Measurements from ENCODE around the gene RPTOR.

The RPTOR gene

DNA sequence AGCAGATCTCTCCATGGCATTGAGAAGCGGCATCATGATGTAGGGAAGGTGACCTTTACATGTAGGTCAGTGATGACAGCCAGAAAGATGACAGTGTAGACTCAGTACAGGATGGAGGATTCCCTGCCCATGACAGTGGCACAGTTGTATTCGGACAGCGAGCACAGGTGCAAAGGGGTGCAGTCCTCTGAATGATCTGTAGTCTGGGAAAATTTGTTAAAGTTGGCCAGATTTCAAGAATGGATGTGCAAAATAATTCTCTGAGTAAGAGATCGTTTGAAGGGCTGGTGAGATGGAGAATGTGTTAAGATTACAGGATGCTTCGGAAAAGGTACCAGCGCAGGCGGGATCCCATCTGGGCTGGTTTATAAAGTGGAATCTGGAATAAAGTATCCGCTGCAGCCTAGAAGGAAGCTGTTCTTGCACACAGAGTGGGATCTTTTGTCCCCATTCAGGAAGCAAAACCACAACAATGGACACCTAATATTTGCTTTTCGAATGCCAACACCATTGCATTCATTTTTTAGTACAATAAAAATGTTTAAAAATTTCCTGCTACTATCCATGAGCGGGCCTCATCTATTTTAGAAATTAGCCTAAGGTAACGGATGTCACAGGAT is 101.2 kb downstream of the RPTOR start:
- DNase-seq = no peak

DNA sequence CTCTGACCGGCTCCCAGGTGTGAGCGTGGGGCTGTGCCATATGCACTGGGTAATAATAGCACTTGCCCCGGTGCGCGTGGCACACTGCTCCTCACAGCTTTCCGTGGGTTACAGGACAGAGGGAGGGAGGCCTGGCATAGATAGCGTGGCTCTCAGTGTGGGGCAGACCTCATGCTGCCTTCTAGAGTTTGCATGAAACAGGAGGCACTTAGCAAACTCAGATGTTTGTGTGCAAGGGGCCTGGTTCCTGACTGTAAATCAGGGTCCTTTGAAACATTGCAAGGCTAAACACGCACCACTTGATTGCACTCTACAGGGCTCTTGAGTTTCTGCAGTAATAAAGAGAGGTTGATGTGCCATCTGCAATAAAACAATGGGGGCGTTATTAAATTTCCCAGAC is 101.7 kb downstream of the RPTOR start:
- peak; percentile 79 for DNase-seq

DNA sequence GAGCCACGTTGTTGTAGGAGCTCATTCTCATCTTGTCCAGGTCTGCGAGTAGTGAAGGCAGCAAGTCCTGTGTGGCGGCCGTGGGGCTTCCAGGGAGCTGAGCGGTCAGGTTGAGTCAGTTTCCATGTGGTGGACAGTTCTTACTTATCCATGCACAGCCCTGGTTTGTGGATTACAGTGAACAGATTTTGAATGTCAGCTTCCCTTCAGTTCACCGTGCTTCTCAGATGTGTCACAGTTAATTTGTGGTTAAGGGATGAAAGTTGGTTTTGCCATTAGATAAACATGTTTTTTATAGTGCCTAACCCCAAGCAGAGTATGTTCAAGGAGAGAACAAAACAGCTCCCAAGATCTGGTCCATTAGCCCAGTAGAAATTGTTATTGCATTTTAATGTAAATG is 103.1 kb downstream of the RPTOR start:
- DNase-seq = no peak

DNA sequence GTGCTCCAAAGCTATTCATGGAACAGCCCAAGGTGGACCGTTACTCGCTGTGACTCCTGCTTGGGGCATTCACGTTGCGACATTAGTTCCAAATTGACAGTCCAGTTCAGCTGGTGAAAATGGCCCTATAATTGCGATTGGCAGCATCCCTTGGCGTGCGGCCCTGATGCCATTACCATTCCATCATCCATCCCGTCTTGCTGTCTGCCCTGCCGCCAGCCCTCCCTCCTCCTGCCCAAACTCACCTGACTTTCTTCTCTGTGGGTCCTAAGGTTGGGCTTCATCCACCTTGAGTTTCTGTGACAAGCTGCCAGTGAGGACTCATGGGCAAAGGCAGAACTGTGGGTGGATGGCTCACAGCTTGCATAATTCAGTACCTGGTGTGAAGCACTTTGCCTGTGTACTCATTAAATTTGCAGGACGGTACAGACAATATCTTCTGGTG is 104.6 kb downstream of the RPTOR start:
- DNase-seq = no peak

DNA sequence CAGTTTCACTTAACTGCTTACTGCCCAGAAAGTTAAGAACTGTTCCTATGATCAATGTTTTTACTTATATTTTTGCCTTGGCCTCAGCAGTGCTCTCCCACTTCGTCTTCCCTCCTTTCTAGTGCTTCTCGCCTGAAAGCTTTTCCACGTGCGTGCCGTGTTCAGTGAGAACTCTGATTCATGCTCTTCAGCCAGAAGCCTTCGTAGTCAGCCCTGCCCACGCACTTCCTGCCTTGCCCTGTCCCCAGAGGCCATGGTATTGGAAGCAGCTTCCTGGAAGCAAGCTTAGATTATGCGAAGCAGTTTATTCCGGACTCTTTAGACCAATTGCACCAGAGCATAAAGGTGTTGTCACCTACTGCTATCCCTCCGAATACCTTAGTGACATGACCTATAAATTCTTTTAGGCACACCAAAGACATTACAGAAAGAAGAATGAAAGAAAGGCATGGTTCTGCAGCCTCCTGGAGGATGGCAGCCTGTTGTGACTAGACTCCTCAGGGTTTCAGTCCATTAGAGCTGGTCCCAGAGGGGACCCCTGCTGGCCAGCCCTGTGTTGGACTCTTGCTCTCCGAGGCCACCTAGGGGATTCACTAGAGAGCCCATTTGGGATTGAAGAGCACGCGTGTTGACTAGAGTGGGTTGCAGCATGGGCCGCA is 105.2 kb downstream of the RPTOR start:
- peak; percentile 49 for DNase-seq

DNA sequence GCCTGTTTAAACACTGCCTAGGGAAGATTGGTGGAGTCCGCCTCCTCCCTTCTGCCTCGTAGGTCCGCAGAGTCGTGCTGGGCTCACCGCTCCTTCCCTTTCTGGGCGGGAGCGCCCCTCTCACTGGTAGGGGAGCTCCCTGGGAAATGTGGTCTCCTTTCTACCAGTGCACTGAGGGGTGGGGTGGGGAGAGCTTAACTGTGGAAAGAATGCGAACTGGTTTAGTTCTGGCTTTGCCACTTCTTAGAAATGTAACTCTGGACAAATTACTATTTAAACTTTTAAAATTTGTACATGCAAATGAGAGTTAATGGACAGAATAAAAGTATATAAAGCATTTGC is 105.7 kb downstream of the RPTOR start:
- no peak for DNase-seq

DNA sequence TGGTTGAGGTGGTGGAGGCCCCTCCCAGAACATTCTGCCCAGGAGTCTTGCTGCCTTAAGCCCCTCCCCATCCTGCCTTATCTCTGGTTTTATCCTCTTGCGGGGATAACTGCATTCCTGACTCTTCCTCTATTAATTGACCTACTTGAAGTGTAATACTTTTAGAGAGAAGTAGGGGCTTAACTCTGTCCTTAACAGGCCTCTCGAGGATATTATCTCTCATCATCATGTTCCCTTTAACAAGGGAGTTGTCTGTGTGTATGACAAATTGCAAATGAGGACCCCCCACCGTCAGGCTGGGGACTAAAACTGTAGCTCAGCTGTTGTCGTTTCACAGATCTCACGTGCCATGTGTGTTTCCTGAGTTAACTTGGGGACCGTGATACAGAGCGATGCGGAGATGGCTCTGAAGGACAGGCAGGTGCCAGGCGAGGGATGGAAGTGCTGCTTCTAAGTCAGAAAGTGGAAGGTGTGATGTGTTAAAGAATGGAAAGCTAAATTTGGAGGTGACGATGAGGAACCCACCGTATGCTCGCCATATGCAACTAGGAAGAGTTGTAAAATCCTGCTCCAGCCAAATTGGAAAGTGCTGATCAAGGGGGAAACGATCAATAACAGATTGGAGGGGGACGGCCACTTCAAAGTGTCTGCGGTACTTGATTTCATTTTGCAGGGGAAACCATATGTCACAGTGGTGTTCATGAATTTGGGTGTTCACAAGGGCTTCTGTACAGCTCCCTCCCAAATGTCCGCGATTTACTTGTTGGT is 106.3 kb downstream of the RPTOR start:
- no peak for DNase-seq

DNA sequence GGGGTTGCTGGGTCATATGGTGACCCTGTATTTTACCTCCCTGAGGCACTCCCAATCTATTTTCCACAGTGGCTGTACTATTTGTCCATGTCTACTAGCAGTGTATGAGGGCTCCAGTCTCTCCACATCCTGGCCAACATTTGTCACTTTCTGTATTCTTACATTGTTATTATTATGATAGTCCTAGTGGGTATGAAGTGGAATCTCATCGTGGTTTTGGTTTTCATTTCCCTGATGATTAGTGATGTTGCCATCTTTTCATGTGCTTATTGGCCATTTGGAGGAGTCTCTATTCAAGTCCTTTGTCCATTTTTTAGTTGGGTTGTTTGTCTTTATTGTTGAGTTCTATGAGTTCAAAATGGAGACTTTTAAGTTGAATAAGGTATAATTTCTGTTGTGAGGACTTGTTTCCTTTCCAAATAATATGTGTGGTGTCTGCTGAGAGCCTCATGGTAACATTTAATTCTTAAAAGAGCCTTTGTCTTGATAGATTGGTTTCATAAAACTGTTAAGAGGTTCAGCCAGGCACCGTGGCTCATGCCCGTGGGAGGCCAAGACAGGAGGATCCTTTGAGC is 108.2 kb downstream of the RPTOR start:
- DNase-seq = no peak

DNA sequence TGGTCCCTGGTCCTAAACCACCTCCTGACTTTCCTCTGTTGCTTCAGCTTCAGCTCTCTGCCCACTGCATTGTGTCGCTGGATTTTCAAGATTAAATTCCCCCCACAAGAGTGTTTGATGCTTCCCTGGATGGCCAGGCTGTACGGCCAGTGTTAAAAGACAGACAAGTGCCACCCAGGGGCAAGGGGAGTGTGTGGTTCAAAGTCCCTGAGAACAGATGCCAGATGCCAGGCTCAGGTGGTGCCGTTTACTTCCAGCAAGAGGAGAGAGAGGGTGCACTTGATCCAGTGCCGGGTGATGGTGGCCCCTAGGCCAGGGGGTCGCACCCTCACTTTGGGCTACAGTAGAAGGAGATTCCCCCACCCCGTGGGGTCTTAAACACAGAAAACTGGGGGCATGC is 109.2 kb downstream of the RPTOR start:
- no peak for DNase-seq

DNA sequence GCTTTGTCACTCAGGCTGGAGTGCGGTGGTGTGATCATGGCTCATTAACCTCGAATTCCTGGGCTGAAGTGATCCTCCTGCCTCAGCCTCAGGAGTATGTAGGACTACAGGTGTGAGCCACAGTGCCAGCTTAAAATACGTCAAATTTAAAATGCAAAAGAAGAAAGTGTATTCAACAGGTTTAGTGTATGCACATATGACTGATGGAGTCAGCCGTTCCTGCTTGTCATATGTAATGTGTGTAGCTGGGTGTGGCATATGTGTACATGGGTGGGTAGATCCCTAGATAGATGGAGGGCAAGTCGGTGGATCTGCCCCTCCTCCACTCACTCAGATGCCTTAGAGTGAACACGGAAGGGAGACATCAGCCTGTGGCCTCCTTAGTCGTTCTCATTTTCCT is 111.0 kb downstream of the RPTOR start:
- DNase-seq = no peak

DNA sequence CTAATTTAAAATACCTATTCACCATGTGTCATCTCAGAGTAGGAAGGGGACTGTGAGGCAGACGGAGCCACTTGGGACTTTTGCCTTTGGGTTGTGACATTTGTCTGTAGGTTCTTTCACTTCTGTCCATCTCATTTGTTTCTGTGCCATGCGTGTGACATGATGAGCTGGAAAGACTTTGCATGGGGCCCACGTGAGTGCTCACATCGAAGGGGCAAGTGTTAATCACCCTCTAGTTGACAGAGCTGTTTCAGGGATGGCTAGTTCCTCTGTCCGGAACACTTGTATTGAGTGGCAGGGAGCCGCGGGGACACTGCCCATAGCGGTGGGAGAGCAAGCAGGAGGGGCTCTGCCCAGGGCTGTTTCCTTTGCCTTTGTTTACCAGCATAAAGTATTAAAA is 112.0 kb downstream of the RPTOR start:
- DNase-seq = no peak

DNA sequence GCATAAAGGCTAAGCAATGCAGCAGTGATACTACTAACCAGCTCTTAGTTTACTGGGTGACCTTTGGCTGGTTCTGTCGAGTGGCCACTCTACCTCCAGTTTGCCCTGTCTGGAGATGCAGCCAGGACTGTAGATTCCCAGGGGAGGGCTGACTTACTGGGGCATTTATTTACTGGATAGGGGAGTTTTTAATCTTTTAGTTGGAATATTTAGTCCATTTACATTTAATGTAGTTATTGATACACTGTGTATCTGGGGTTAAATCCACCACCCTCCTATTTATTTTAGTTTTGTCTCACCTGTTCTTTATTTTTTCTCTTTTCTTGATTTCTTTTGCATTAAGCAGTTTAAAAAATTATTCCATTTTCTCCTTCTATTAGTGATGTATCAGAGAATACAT is 112.9 kb downstream of the RPTOR start:
- no peak for DNase-seq

DNA sequence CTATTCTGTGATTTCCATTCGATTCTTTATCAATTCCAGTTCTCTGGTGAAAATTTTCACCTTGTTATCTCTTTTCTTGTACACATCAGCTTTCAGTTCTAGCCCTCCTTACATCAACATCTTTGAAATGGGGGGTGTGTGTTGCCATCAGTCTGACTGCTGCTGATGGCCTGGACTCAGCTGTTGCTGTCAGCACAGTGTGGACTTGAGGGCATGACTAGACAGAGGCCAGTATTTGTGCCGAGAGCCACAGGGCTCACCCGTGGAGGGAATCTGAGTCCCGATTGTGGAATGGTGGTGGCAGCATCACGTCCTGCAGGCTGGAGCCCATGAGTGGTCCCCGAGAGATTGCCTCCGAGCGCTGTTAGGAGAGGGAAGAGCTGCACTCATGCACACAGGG is 114.2 kb downstream of the RPTOR start:
- DNase-seq = no peak

DNA sequence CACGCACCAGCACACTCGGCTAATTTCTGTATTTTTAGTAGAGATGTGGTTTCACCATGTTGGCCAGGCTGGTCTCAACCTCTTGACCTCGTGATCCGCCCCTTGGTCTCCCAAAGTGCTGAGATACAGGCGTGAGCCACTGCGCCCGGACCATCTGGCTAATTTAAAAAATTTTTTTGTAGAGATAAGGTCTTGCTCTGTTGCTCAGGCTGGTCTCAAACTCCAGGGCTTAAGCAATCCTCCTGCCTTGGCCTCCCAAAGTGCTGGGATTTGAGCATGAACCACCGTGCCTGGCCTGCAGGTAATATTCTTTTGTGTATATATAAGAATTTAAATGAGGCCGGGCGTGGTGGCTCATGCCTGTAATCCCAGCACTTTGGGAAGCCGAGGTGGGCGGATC is 115.0 kb downstream of the RPTOR start:
- DNase-seq = no peak

DNA sequence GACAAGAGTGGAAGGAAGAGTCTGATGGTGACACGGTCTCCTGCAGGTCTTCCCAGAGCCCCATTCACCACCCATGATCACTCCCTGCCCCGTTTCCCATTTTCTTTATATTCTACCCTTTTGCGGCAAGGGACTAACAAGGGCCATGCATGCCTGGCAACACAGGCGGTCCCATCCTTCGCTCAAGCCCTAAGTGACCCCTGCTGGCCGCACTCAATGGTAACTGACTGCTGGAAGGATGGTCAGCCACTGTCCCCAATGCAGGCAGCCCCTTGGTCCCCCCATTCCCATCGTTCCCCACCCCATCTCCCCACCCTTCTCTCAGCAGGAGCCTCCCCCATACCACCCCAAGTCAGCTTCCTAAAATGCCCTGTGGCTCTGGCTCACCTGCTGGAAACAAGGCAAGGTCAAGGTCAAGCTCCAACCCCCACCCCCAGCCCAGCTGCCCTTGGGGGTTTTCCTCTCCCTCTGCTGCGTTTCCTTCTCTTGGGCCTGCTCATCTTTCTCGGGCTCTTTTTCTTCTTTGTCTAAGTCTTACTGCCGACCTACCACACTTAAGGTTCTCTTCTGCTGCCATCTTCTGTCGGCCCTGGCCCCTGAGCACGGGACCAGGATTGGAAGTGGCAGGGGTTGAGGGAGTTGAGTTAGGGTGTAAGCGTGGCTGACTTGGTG is 116.0 kb downstream of the RPTOR start:
- no peak for DNase-seq

DNA sequence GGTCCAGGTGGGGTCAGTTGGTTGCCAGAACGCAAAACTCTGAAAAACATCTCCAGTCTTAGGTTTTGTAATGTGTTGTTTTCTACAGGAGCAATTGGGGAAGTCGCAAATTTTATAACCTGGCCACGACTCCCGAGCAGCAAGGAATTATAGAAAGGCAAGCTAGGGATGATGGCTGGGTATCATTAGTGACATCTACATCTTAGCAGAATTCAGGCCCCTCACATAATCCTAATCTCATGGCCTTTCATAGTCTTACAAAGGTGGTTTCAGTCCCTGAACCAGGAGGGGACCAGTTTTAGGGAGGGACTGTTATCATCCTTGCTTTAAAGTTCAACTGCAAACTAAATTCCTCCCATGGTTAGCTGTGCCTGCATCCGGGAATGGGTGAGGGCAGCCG is 117.9 kb downstream of the RPTOR start:
- no peak for DNase-seq

DNA sequence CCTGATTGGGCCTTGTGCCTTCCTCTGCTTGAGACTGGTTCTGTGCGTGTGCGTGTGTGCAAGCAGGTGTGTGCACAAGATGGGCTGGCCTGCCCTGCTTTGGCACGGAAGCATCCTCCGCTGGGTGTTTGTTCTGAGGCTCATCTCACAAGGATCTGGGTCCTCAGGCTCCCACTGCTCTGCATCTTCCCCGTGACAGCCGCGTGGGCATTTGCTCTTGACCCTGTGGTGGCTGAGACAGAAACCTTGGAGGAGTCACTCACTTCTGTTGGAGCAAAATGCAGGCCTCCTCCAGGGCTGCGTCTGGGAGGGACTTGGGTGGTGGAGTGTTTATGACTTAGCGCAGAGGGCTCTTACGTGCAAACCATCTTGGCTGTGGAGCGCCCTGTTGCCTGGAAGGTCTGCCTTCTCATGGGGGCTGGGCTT is 119.2 kb downstream of the RPTOR start:
- no peak for DNase-seq

DNA sequence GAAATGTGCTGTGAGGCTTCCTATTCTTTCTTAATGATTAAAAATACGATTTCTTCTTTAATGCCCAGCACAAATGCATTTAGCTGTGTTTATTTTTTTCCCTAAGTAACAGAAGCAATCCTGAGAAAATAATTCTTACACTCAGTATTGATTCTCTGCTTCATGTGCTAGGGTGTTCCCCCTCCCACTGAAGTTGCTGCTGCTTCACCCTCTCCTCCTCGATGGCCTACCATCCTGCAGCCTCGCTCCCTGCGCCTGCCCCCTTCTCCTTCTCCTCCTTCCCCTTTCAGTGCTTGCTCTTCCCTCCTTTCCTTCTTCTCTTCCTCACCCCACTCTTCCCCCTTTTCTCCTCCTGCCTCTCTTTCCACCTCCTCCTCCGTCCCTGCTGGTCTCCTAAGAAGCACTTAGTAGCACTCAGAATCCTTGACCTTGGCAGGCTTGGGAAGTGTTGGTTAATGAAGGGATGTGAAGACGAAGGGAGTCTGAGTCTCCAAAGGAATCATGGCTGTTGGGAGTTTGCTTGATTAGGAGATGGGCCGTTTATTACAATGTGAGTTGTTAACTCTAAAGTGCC is 119.7 kb downstream of the RPTOR start:
- no peak for DNase-seq

DNA sequence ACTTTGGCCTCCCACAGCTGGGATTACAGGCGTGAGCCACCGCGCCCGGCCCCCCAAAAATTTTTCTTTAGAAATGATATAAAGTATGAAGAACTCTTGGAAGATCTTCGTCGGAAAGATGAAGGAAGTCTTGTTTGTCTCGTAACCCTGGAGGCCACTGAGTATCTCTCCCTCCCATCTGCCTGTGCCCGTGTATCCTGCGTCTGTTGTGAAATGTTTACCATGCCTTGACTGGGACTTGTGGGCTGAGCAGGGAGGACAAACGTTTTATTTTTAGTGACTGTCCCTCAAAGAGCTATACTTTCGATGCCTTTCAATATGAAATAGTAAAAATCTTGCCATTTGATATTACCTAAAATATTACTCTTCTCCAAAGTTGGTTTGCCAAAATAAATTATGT is 121.2 kb downstream of the RPTOR start:
- DNase-seq = no peak

DNA sequence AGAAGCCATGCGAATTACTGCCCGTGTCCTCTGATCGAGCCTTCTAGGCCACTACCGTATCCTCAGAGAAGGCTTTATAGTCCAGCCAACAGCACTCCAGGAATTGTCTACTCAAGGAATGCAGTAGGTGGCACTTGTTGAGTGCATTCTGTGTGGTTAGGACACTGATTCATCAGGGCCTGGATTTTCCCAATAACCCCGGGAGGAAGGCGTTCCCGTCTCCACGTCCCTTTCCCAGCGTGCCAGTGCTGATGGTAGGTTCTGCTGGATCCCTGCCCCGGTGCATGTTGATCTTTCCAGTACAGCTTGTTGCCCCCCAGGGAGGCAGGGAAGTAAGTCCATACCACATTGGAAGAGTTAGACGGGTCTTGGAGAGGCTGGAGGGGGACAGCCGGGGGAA is 122.2 kb downstream of the RPTOR start:
- DNase-seq = no peak

DNA sequence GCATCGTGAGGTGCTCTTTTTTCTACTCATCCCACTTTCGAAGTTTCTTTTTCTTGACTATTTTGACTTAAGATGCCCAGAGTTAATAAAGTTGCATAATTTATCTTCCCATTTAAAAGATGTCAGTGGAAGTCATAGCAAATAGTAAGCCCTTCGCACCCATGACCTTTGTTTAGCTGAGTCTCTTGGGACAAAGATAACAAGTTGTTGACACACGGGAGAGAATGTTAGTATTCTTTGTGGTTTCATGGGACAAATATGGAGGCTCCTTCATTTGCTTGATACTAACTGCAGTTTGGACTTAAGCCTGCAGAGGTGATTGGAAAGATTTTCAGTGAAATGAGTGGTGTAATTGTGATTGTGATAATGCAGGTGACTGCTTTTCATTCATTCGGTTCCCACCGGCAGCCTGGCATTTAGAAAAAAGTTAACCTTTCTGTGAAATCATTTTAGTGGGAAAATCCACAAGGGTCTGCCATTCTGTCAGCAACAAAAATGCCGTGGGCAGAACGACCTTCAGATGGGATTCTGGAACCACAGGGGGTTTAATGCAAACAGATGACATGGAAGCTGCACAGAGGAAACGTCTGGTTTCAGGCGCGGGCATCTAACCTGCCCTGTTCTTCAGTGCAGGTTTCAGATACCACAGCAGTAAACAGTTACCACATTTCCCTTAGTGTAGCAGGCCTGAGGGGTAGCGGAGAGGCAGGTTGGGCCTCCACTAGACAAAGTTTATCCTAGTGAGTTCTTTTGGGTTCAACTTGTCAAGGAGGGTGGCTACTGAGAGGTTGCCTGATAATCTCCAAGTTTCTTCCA is 123.0 kb downstream of the RPTOR start:
- no peak for DNase-seq
